MM.1S (cell line): Measurements from ENCODE around the gene RPL14.
"Not testable (repeated sequence)": the region's sequence is repeated elsewhere in the genome, so short reads cannot be mapped to it uniquely, and the experiment has no call there.

Experiments used
- DNase-seq: peaks from one replicate; pipeline ENCODE4 v3.0.0-alpha.2; 2015
- H2AFZ ChIP-seq: fragments of 300-600 bp; sonication (generic); 2 replicates; pipeline ENCODE4 v1.6.0; 2016; ENCODE audit warnings: antibody characterized with exemption, low read length
- H3F3A ChIP-seq: fragments of 300-600 bp; sonication (generic); 2 replicates; pipeline ENCODE4 v1.6.1; 2016; ENCODE audit warnings: mild to moderate bottlenecking, antibody characterized with exemption, low read length, moderate library complexity, mixed read lengths; ENCODE audit not compliant: insufficient read depth
- H3K27ac ChIP-seq: fragments of 300-600 bp; sonication (generic); 2 replicates; pipeline ENCODE4 v1.5.1; 2016; ENCODE audit warnings: mild to moderate bottlenecking, low read length
- H3K27me3 ChIP-seq: fragments of 300-600 bp; sonication (generic); replicated peaks from 2 replicates; pipeline ENCODE4 v1.6.0; 2016; ENCODE audit warnings: low read length; ENCODE audit not compliant: insufficient read depth
- H3K36me3 ChIP-seq: fragments of 300-600 bp; sonication (generic); replicated peaks from 2 replicates; pipeline ENCODE4 v1.6.1; 2016; ENCODE audit warnings: mild to moderate bottlenecking, low read length, mixed read lengths; ENCODE audit not compliant: insufficient read depth
- H3K4me1 ChIP-seq: fragments of 300-600 bp; sonication (generic); 2 replicates; pipeline ENCODE4 v1.6.1; 2016; ENCODE audit warnings: low read length, mixed read lengths
- H3K4me2 ChIP-seq: fragments of 300-600 bp; sonication (generic); 2 replicates; pipeline ENCODE4 v1.6.0; 2016; ENCODE audit warnings: low read depth, low read length
- H3K4me3 ChIP-seq: fragments of 300-600 bp; sonication (generic); 2 replicates; pipeline ENCODE4 v1.5.1; 2016; ENCODE audit warnings: low read length, mixed read lengths
- H3K79me2 ChIP-seq: fragments of 300-600 bp; sonication (generic); 2 replicates; pipeline ENCODE4 v1.6.1; 2016; ENCODE audit warnings: mixed run types, low read length, mixed read lengths
- H3K9ac ChIP-seq: fragments of 300-600 bp; sonication (generic); 2 replicates; pipeline ENCODE4 v1.6.1; 2016; ENCODE audit warnings: low read length, mixed read lengths
- H3K9me2 ChIP-seq: fragments of 300-600 bp; sonication (generic); replicated peaks from 2 replicates; pipeline ENCODE4 v1.6.1; 2016; ENCODE audit warnings: mild to moderate bottlenecking, low read length, mixed read lengths; ENCODE audit not compliant: insufficient read depth
- H3K9me3 ChIP-seq: fragments of 300-600 bp; sonication (generic); replicated peaks from 2 replicates; pipeline ENCODE4 v1.6.1; 2016; ENCODE audit warnings: mild to moderate bottlenecking, low read length, mixed read lengths; ENCODE audit not compliant: insufficient read depth
- H4K20me1 ChIP-seq: fragments of 300-600 bp; sonication (generic); 2 replicates; pipeline ENCODE4 v1.6.1; 2016; ENCODE audit warnings: mild to moderate bottlenecking, low read length, moderate library complexity, mixed read lengths; ENCODE audit not compliant: insufficient read depth
- CTCF ChIP-seq: fragments of 300-600 bp; sonication (generic); IDR thresholded peaks from 2 replicates; pipeline ENCODE4 v1.5.1; 2016; ENCODE audit warnings: antibody characterized with exemption, low read length, mixed read lengths
- EZH2 ChIP-seq: fragments of 300-600 bp; sonication (generic); optimal IDR thresholded peaks from 2 replicates; pipeline ENCODE3; 2017; ENCODE audit warnings: low read depth, mild to moderate bottlenecking, antibody characterized with exemption, low read length, mixed read lengths
- EZH2phosphoT487 ChIP-seq: fragments of 300-600 bp; sonication (generic); IDR thresholded peaks from 2 replicates; pipeline ENCODE4 v1.6.1; 2018; ENCODE audit warnings: antibody characterized with exemption, low read length

Gene RPL14

DNA sequence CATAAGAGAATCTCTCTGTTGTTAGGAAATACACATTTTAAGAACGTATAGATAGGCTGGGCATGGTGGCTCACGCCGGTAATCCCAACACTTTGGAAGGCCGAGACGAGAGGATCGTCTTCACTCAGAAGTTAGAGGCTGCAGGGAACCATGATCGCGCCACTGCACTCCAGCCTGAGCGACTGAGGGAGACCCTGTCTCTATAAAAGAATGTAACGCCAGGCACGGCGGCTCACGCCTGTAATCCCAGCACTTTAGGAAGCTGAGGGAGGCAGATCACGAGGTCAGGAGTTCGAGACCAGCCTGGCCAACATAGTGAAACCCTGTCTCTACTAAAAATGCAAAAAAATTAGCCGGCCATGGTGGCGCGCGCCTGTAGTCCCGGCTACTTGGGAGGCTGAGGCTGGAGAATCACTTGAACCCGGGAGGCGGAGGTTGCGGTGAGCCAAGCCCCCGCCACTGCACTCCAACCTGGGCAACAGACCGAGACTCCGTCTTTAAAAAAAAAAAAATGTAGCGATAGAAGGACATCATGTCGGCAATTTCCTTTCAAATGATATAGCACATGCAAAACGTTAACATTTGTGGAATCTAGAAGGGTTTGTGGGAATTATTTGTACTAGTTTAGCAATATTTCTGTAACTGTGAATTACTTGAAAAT is 730 bp upstream of the RPL14 start:
- H3K27ac ChIP-seq = peak overlapping the region; percentile 57; the same call in 1 of the 2 replicates
- peak overlapping the region; percentile 87 for H3K4me3 ChIP-seq
- no peak for TF ChIP-seq EZH2
- peak overlapping the region; percentile 53 for H3K4me2 ChIP-seq
- DNase-seq = no peak
- H3K79me2 ChIP-seq = peaks cover 30% of the 10 kb centered on the region
- no peaks in the 10 kb centered on the region for H3K27me3 ChIP-seq
- H3K9ac ChIP-seq = peak overlapping the region; percentile 94; the same call in 1 of the 2 replicates
- H3F3A ChIP-seq = peaks cover 6% of the 10 kb centered on the region
- H3K9me2 ChIP-seq = no peaks in the 10 kb centered on the region
- H3K36me3 ChIP-seq = peaks cover 9% of the 10 kb centered on the region
- no peaks in the 10 kb centered on the region for H3K9me3 ChIP-seq
- H2AFZ ChIP-seq = peak overlapping the region; percentile 81
- H3K4me1 ChIP-seq = peaks cover 16% of the 10 kb centered on the region
- H4K20me1 ChIP-seq = peaks cover 5% of the 10 kb centered on the region; the same call in 1 of the 2 replicates

DNA sequence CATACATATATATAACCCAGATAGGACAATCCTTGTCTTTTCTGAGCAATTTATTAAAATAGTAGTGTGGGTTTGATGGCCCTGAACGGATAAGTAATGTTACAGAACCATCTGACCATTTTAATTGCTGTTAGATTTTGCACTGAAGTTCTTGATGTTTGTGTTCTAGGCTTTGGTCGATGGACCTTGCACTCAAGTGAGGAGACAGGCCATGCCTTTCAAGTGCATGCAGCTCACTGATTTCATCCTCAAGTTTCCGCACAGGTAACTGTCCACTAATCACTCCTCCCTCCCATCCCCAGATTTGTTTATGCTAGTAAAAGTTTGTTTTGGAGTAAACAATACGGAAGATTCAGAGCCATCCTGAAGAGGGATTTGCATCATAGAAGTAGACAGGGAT is 1.3 kb downstream of the RPL14 start:
- H3F3A ChIP-seq = peaks cover 12% of the 10 kb centered on the region
- no peak overlapping the region for H3K27ac ChIP-seq
- peak overlapping the region; percentile 85 for H3K4me2 ChIP-seq
- H3K36me3 ChIP-seq = peaks cover 14% of the 10 kb centered on the region
- H3K9ac ChIP-seq = 0 out of 2 replicates have a peak overlapping the region, but pooled peaks have one; percentile 94
- H2AFZ ChIP-seq = no peak overlapping the region
- DNase-seq = no peak
- peak overlapping the region; percentile 87 for H3K4me3 ChIP-seq
- no peaks in the 10 kb centered on the region for H3K27me3 ChIP-seq
- no peaks in the 10 kb centered on the region for H3K9me2 ChIP-seq
- H3K4me1 ChIP-seq = peaks cover 9% of the 10 kb centered on the region
- H3K79me2 ChIP-seq = peaks cover 30% of the 10 kb centered on the region
- no peaks in the 10 kb centered on the region for H3K9me3 ChIP-seq
- TF ChIP-seq EZH2 = no peak
- no peak for TF ChIP-seq EZH2phosphoT487
- no peak for TF ChIP-seq CTCF
- H4K20me1 ChIP-seq = peaks cover 5% of the 10 kb centered on the region; the same call in 1 of the 2 replicates

DNA sequence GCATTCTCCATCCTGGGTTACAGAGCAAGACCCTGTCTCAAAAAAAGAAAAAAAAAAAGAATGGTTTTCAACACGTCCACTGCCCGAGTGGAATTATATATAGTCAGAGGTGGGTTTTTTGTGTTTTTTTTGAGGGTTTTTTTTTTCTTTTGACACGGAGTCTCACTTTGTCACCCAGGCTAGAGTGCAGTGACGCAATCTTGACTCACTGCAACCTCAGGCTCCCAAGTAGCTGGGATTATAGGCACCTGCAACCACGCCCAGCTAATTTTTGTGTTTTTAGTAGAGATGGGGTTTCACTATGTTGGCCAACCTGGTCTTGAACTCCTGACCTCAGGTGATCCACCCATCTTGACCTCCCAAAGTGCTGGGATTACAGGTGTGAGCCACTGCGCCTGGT is 3.3 kb downstream of the RPL14 start:
- Histone ChIP-seq H3K79me2 (peaks cover 30% of the 10 kb centered on the region), H3K36me3 (peaks cover 16% of the 10 kb centered on the region), H3F3A (peaks cover 22% of the 10 kb centered on the region)
- H3K9ac ChIP-seq, H3K27me3 ChIP-seq, H3K9me3 ChIP-seq, H3K27ac ChIP-seq, H4K20me1 ChIP-seq, H3K4me1 ChIP-seq, H2AFZ ChIP-seq, H3K9me2 ChIP-seq, H3K4me3 ChIP-seq, DNase-seq, H3K4me2 ChIP-seq: not testable (repeated sequence)

GRCh38 chr3:40461161-40461560 is 4.0 kb downstream of the RPL14 start:
- Histone ChIP-seq H4K20me1 (peaks cover 5% of the 10 kb centered on the region; the same call in 1 of the 2 replicates), H3K4me3 (no peak overlapping the region), H3K27ac (no peak overlapping the region), H3K79me2 (peaks cover 30% of the 10 kb centered on the region), H3F3A (peaks cover 23% of the 10 kb centered on the region), H3K4me1 (peaks cover 9% of the 10 kb centered on the region), H3K27me3 (no peaks in the 10 kb centered on the region), H3K9ac (no peak overlapping the region), H3K4me2 (no peak overlapping the region), H3K9me2 (no peaks in the 10 kb centered on the region), H3K9me3 (no peaks in the 10 kb centered on the region), H3K36me3 (peaks cover 16% of the 10 kb centered on the region), H2AFZ (no peak overlapping the region)
- TF ChIP-seq CTCF = no peak
- no peak for TF ChIP-seq EZH2
- no peak for TF ChIP-seq EZH2phosphoT487
- DNase-seq = no peak

DNA sequence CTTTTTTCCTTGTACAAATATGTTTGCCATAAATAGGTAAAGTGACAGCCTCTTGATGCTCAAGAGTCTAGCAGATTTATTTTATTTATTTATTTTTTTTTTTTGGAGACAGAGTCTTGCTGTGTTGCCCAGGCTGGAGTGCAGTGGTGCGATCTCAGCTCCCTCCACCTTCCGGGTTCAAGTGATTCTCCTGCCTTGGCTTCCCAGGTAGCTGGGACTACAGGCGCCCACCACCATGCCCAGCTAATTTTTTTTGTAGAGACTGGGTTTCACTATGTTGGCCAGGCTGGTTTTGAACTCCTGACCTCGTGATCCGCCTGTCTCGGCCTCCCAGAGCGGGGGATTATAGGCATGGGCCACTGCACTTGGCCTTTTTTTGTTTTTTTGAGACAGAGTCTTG is 5.7 kb downstream of the RPL14 start:
- not testable (repeated sequence) for H2AFZ ChIP-seq, H3K9ac ChIP-seq, H3K27me3 ChIP-seq, H3K27ac ChIP-seq, H4K20me1 ChIP-seq, H3K9me3 ChIP-seq, H3K4me2 ChIP-seq, DNase-seq, H3K4me1 ChIP-seq, H3K9me2 ChIP-seq, H3K4me3 ChIP-seq
- peaks cover 16% of the 10 kb centered on the region for H3K36me3 ChIP-seq
- H3K79me2 ChIP-seq = peaks cover 23% of the 10 kb centered on the region
- peaks cover 30% of the 10 kb centered on the region for H3F3A ChIP-seq
